ENCODE measurements around the gene NCAM2. TPM values are rescaled to one million over a fixed set of nuclear protein-coding genes. Genes with fewer than 3 reads are reported as not detected.

The NCAM2 gene
- total RNA-seq, 1 donor from 2014 or later, result not detected

GRCh38 chr21:21200103-21200938, 202.1 kb downstream of the NCAM2 start:
- no peak for TF ChIP-seq CTCF (conservative IDR thresholded peaks at IDR 0.05; ENCODE audit: low read depth, low read length)
- peak; percentile 93 for DNase-seq (ENCODE audit: low read depth)
- H3K4me3 ChIP-seq (ENCODE audit: low read depth, low read length), result no peak overlapping the region

GRCh38 chr21:21200939-21201615, 202.9 kb downstream of the NCAM2 start:
- no peak for TF ChIP-seq CTCF (conservative IDR thresholded peaks at IDR 0.05; ENCODE audit: low read depth, low read length)
- no peak overlapping the region for H3K4me3 ChIP-seq (ENCODE audit: low read depth, low read length)
- DNase-seq (ENCODE audit: low read depth), result no peak

GRCh38 chr21:21203822-21204339, 205.7 kb downstream of the NCAM2 start:
- no peak for DNase-seq (ENCODE audit: low read depth)
- H3K4me3 ChIP-seq (ENCODE audit: low read depth, low read length), result no peak overlapping the region
- no peak for TF ChIP-seq CTCF (conservative IDR thresholded peaks at IDR 0.05; ENCODE audit: low read depth, low read length)

- no peak for TF ChIP-seq CTCF (conservative IDR thresholded peaks at IDR 0.05; ENCODE audit: low read depth, low read length)
Measured at GRCh38 chr21:21204366-21204996, 206.3 kb downstream of the NCAM2 start.

GRCh38 chr21:21205604-21206003, 207.4 kb downstream of the NCAM2 start:
- H3K4me3 ChIP-seq (ENCODE audit: low read depth, low read length), result no peak overlapping the region
- TF ChIP-seq CTCF (conservative IDR thresholded peaks at IDR 0.05; ENCODE audit: low read depth, low read length), result no peak
- no peak for DNase-seq (ENCODE audit: low read depth)

More at GRCh38 chr21:21204366-21204996, 206.3 kb downstream of the NCAM2 start:
- no peak overlapping the region for H3K4me3 ChIP-seq (ENCODE audit: low read depth, low read length)
- no peak for DNase-seq (ENCODE audit: low read depth)

GRCh38 chr21:21210552-21210951, 212.3 kb downstream of the NCAM2 start:
- no peak for DNase-seq (ENCODE audit: low read depth)
- no peak overlapping the region for H3K4me3 ChIP-seq (ENCODE audit: low read depth, low read length)
- TF ChIP-seq CTCF (conservative IDR thresholded peaks at IDR 0.05; ENCODE audit: low read depth, low read length), result no peak
